ENCODE data around the gene IMMP2L.

DNA sequence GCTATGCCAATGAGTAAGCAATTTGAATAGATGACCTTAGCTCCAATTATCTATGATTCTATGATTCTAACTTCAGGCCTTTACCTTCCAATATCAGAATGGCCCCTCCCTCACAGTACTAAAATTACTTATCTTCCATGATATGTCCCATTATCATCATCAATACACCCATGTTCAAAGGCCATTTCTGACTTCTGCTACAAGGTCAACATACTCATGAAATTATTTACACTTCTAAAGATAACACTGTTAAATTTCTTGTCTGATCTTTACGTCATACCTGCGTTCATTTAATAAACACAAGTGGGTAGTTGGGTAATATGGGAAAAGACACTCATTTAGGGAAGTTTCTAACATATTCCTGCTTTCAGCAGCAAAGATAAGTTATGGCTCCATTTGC lies 21.2 kb downstream of the IMMP2L start:
- TF ChIP-seq CTCF (IDR thresholded peaks at IDR 0.05; ENCODE audit: insufficient read depth, low read length, poor library complexity, severe bottlenecking) (no peak), EZH2phosphoT487 (conservative IDR thresholded peaks at IDR 0.05; ENCODE audit: low read length) (no peak)

Data from SU-DHL-6 (cell line).